Stimulated activated naive CD8-positive, alpha-beta T cell treated with anti-CD3 and anti-CD28 coated beads, Interleukin-15, amount 100 ng/mL, for 72 hours (primary cell): ENCODE results near the gene TBX15.

Experiments
- ATAC-seq: fragments of 150-1000 bp; cut with Tn5 transposase; 2 replicates; pipeline ENCODE4 v1.10.0; 2021; ENCODE audit warnings: mild to moderate bottlenecking, moderate library complexity
- DNase-seq, 2 donors: peaks; one replicate each; pipeline ENCODE4 v3.0.0; 2021 to 2022
- H3K27ac Mint-ChIP-seq, 2 donors: one replicate each; pipeline ENCODE4 v1.8.0; 2022; ENCODE audit warnings: mild to moderate bottlenecking in 2 of 2, mixed read lengths in 2 of 2, moderate library complexity in 2 of 2
- H3K27me3 Mint-ChIP-seq: one replicate; pipeline ENCODE4 v1.8.0; 2022; ENCODE audit warnings: mixed read lengths
- H3K4me1 Mint-ChIP-seq: one replicate; pipeline ENCODE4 v1.8.0; 2022; ENCODE audit warnings: mild to moderate bottlenecking, mixed read lengths
- H3K4me3 Mint-ChIP-seq, 2 donors: one replicate each; pipeline ENCODE4 v1.8.0; 2022; ENCODE audit warnings: mild to moderate bottlenecking in 2 of 2, mixed read lengths in 2 of 2, moderate library complexity in 1 of 2
- H3K9me3 Mint-ChIP-seq, 2 donors: one replicate each; pipeline ENCODE4 v1.8.0; 2022; ENCODE audit warnings: mixed read lengths in 2 of 2

TBX15 gene

DNA sequence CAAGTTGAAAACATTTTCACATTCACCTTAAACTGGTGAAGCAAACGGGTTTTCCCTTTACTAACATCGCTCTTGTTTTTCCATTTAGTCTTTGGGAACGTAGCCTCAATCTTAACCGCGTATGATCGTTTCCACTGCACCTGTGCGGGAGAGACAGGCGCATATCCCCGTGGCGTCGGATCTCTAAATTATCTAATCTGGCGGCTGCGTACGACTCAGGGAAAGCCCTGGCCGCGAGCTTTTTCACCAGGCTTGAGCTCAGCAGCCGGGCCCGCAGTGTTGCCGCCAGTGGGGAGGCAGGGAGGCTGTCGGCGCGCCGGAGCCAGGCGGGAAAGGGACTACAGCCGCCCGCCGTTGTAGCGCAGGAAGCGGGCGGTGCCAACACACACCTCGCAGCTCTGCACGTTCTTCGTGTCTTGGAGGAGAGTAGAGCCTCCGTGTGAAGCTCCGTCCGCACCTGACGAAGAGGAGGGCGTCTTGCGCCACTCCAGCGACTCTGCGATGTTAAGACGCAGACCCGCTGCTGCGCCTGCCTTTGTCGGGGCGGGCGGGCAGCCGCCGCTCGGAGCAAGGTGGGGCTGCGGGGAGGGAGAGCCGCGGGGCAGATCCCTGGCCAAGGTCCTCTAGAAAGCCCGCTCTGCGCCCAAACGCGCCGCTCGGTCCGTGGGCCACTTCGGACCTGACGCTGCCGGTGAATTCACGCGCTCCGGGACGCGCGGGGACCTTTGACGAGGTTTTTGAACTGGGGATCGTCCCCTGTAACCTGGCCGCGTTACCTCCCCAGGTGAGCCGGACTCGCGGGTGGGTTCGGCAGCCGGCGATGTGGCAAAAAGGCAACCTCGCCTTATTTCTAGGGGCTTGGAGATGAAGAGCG lies 18.5 kb upstream of the TBX15 start:
- Mint-ChIP-seq H3K4me3 (peak overlapping the region in 1 of 2 donors; percentile 18), H3K4me1 (peaks cover 22% of the 10 kb centered on the region), H3K9me3 (peaks cover 4 to 7% of the 10 kb centered on the region in 2 donors), H3K27me3 (peaks cover 83% of the 10 kb centered on the region), H3K27ac (peak overlapping the region in 1 of 2 donors; percentile 27)
- ATAC-seq (no peak), DNase-seq (no peak)

DNA sequence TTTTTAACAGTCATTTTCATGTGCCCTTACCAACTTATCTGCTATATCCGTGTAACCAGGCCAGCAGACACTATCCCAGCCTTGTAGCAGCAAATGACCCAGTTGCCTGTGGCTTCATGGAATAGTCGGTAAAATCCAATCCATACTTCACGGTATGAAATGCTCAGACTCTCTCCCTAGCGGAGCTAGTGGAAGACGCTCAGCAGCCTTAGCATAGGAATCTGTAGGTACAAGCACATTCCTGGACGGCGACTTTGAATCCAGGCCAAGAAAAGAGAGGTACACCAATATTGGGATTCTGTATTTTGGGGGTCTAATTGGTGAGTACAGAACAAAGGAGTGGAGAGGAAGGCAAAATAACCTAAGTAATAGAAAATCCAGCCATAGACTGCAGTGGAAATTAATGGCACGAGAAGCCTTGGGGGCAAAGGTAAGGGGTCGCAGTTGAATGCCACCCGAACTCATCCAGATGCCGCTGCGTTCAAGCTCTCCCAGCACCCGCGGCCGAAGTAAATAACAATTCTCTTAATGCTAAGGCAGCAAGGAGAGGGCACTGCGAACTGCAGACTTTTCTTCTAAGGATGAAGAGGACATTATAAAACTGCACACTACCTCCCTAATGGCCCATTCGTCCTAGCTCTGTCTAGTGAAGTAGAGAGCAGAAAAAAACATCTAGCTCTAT lies 17.7 kb upstream of the TBX15 start:
- no peak for DNase-seq
- no peak overlapping the region for H3K4me3 Mint-ChIP-seq
- peaks cover 91% of the 10 kb centered on the region for H3K27me3 Mint-ChIP-seq

DNA sequence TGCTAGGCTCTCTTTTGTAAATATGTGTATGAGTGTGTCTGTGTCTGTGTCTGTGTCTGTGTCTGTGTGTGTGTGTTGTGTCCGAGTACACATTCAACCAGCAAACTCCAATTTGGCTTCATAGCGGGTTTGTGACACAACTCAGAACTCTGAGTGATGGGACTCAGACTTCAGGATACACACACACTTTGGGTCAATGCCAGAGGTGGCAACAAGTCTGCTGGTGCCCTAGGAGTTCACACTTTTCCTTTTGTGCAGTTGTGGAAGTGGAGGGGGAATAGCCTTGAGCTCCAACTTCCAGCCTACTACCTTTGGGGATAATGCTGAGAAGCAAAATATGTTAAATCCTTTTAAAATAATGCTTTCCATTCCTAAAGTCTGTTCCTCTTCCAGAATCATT lies 16.6 kb upstream of the TBX15 start:
- no peak overlapping the region for H3K4me3 Mint-ChIP-seq
- peaks cover 4 to 7% of the 10 kb centered on the region in 2 donors for H3K9me3 Mint-ChIP-seq
- H3K27ac Mint-ChIP-seq, result no peak overlapping the region
- DNase-seq, result no peak
- H3K27me3 Mint-ChIP-seq, result peaks cover 100% of the 10 kb centered on the region
- ATAC-seq, result no peak
- H3K4me1 Mint-ChIP-seq, result peaks cover 37% of the 10 kb centered on the region

More for the DNA sequence above, 17.7 kb upstream of the TBX15 start:
- peaks cover 27% of the 10 kb centered on the region for H3K4me1 Mint-ChIP-seq
- no peak for ATAC-seq
- H3K9me3 Mint-ChIP-seq, result peaks cover 4 to 7% of the 10 kb centered on the region in 2 donors
- peak overlapping the region in 1 of 2 donors; percentile 13 for H3K27ac Mint-ChIP-seq

DNA sequence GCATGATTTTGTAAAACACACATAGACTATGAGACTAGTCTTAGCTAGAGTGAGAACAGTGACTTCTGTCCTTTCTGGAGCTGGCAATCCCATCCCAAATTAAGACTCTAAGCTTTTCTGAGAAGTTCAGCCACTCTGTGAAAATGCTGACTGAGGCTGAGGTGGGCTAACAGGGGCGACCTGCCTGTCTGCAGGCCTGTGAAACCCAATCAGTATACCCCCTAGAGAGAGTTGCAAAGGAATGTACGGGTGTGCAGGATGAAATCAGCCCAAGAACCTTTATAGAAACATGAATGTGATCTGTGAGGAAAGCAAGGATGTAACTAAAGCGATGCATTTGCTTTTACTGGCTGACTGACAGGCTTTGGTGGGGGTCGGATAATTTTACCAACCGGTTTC lies 16.0 kb upstream of the TBX15 start:
- peaks cover 100% of the 10 kb centered on the region for H3K27me3 Mint-ChIP-seq
- DNase-seq, result no peak
- ATAC-seq, result no peak
- H3K9me3 Mint-ChIP-seq, result peaks cover 4 to 7% of the 10 kb centered on the region in 2 donors
- peaks cover 43% of the 10 kb centered on the region for H3K4me1 Mint-ChIP-seq
- no peak overlapping the region for H3K4me3 Mint-ChIP-seq
- no peak overlapping the region for H3K27ac Mint-ChIP-seq

DNA sequence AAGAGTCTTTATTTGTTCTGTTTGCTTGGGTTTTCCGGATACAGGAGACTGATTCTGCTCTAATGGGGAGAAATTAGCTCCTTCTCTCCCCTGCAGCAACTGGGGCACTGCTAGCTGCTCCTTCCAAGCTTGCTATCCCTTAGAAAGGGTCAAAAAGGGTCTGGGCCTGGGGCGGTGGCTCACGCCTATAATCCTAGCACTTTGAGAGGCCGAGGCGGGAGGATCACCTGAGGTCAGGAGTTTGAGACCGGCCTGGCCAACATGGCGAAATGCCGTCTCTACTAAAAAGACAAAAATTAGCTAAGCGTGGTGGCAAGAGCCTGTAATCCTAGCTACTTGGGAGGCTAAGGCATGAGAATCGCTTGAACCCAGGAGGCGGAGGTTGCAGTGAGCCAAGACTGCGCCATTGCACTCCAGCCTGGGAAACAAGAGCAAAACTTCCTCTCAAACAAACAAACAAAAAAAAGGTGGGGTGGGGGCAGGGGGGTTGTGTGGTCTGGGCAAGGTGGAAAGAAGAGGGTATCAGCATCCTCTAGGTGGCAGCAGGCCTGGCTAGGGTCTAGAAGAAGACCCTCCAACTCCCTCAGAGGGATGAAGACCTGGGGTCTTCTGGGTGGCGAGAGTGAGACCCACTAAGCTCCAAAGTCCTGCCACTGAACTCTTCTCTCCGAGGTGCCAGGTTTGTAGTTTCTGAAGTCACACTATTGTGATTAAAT lies 15.4 kb upstream of the TBX15 start:
- DNase-seq, result no peak
- Mint-ChIP-seq H3K27me3 (peaks cover 100% of the 10 kb centered on the region), H3K27ac (no peak overlapping the region), H3K4me3 (no peak overlapping the region), H3K9me3 (peaks cover 4 to 7% of the 10 kb centered on the region in 2 donors), H3K4me1 (peaks cover 38% of the 10 kb centered on the region)
- ATAC-seq, result no peak

DNA sequence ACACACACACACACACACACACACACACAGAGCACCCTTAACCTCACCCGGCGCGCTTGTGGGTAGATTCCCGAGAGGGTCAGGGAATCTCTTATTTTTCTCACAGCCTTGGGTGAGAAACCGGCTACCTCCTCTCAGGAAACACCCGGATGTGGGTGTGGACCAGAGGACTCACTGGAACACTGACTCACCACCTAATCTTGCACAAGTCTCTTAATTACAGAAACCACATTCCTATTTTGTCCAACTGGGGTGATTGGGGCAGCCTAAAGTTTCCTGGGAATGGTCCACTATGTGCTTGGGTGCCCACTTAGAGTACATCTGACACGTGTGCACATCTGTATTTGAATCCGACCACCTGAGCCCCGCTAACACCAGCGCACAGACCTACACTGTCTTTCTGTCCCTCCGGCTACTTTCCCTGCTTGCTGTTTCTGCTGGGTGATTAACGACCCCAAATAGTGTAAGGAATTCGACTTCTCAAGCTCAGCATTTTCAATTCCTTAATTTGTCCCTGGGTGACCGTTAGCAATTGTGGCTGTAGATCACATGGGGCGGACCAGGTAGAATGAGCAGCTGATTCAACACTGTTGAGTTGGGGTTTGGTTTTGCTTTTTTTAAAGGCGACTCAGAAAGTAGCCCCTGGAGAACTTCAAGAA lies 14.0 kb upstream of the TBX15 start:
- peak overlapping the region; percentile 56 to 66 for H3K4me3 Mint-ChIP-seq
- no peak overlapping the region for H3K27ac Mint-ChIP-seq
- ATAC-seq, result no peak

DNA sequence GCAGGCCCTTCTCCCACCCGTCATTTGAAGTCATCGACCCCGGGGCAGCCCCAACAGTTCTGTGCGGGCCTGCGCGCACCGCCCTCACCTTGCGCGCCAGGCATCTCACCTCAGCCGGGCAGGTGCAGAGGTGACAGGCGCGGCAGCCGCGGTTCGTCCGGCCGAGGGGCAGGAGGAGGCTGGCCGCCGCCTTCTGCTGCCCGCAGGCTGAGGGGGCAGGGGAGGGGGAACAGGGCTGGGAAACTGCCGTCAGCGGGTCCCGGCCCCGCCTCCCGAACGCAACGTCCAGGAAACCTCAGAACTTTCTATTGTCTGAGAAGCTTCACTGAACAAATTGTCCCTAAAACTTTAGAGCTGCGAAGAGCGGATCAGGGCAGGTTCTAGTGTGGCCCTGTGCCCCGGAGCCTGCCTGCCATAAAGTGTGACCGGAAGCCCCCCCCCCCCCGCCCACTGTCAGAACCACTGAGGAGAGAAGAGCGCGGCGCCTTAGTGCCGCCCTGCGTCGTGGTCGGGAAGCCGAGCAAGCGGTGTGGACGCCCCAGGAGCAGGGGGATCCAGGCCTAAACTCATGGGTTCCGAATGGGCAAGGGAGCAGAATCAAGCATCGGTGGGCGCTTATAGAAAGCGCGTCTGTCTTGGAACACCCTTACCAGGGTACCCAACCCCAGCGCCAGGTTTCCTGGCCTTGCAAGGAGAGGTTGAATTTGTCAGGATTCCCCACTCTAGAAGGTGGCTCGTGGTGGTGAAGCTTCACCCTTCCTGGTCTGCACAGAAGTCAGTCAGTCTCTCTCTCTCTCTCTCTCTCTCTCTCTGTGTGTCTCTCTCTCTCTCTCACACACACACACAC lies 13.3 kb upstream of the TBX15 start:
- peak overlapping the region; percentile 56 to 66 for H3K4me3 Mint-ChIP-seq
- H3K9me3 Mint-ChIP-seq, result peaks cover 7 to 9% of the 10 kb centered on the region in 2 donors
- H3K27me3 Mint-ChIP-seq, result peaks cover 99% of the 10 kb centered on the region
- H3K27ac Mint-ChIP-seq, result no peak overlapping the region
- peaks cover 32% of the 10 kb centered on the region for H3K4me1 Mint-ChIP-seq
- DNase-seq, result no peak
- ATAC-seq, result peak; percentile 21

More for the DNA sequence above, 14.0 kb upstream of the TBX15 start:
- peaks cover 32% of the 10 kb centered on the region for H3K4me1 Mint-ChIP-seq
- DNase-seq, result no peak
- H3K27me3 Mint-ChIP-seq, result peaks cover 99% of the 10 kb centered on the region
- H3K9me3 Mint-ChIP-seq, result peaks cover 7 to 9% of the 10 kb centered on the region in 2 donors

- Mint-ChIP-seq H3K4me1 (peaks cover 32% of the 10 kb centered on the region), H3K27ac (no peak overlapping the region), H3K4me3 (peak overlapping the region; percentile 37 to 57), H3K9me3 (peaks cover 1 to 5% of the 10 kb centered on the region in 2 donors), H3K27me3 (peaks cover 96% of the 10 kb centered on the region)
- no peak for DNase-seq
- ATAC-seq, result no peak
Measured at GRCh38 chr1:119000371-119001180, 12.4 kb upstream of the TBX15 start.

DNA sequence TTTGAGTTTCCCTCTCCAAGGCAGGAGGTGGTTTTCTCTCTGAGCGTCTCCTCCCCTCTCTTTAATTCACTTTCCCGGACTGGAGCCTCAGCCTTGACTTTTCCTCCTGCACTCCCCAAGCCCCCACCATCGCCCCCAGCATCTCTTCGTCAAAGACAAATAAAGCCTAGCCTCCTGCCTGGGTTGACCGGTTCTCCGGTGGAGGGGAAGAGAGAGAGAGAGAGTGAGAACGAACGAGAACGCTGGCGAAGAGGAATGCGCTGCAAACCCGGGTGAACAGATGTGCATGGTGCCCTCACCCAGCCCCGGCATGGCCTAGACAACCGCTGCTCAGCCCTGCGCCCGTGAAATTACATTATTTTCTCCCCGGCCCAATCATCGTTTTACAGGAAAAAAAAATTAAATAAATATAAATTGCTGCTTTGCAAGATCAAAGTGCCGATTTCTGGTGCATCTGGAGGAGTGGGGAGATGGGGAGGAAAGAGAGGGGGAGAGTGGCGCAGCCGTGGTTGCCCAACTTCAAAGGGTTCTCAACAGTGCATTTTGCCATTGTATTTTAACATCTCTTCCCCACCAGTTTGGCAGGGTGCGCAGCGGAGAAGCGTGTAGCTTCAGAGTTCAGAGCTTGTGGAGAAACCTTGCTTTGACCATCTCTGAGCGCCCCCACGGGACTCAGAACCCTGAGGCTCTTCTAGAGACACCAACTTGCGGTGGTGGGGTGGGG lies 11.4 kb upstream of the TBX15 start:
- no peak overlapping the region for H3K27ac Mint-ChIP-seq
- ATAC-seq (no peak), DNase-seq (no peak)
- peaks cover 0 to 4% of the 10 kb centered on the region in 2 donors for H3K9me3 Mint-ChIP-seq
- H3K4me1 Mint-ChIP-seq, result peaks cover 32% of the 10 kb centered on the region
- H3K27me3 Mint-ChIP-seq, result peaks cover 96% of the 10 kb centered on the region
- H3K4me3 Mint-ChIP-seq, result no peak overlapping the region

- Mint-ChIP-seq H3K4me1 (peaks cover 38% of the 10 kb centered on the region), H3K4me3 (no peak overlapping the region), H3K27me3 (peaks cover 96% of the 10 kb centered on the region), H3K9me3 (peaks cover 7 to 9% of the 10 kb centered on the region in 2 donors), H3K27ac (no peak overlapping the region)
- DNase-seq (no peak), ATAC-seq (no peak)
Measured at GRCh38 chr1:118998171-118998570, 10.0 kb upstream of the TBX15 start.

GRCh38 chr1:118997225-118997624 lies 9.1 kb upstream of the TBX15 start:
- Mint-ChIP-seq H3K9me3 (peaks cover 7 to 9% of the 10 kb centered on the region in 2 donors), H3K4me1 (peaks cover 37% of the 10 kb centered on the region), H3K4me3 (no peak overlapping the region), H3K27me3 (peaks cover 96% of the 10 kb centered on the region), H3K27ac (no peak overlapping the region)
- ATAC-seq, result no peak
- DNase-seq, result no peak

DNA sequence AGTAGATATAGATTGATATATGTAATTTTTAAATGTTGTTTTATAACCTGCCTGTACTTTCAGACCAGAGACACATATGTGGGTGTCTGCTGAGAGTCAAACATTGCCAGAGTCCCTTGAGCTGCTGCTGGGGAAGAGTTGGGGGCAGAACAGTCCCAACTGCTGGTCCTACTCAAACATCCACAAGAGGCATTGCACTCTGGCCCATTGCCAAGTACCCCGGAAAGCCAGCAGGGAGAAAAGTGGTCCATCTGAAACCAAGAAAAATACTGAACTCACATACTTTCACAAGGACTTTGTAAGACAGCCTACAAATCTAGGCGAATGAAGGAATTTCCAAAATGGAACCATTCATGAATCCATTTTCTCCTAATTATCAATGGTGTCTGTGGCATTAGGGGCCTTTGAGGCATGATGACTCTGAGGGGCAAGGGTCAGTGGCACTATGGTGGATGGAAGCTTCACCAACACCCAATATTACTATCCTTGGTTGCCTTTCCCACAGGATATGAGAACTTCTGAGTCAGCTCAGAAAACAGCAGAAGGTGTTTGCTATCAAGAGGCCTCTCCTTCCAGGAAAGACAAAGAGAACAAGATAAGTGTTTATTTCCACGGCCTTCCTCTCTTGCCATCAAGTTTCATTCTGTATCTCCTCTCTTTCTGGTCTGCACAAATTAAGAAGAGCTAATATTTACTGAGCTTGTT lies 7.3 kb upstream of the TBX15 start:
- no peak for DNase-seq
- H3K27me3 Mint-ChIP-seq, result peaks cover 96% of the 10 kb centered on the region
- peaks cover 33% of the 10 kb centered on the region for H3K4me1 Mint-ChIP-seq
- no peak overlapping the region for H3K4me3 Mint-ChIP-seq
- peaks cover 7 to 9% of the 10 kb centered on the region in 2 donors for H3K9me3 Mint-ChIP-seq
- ATAC-seq, result peak; percentile 60
- H3K27ac Mint-ChIP-seq, result no peak overlapping the region

GRCh38 chr1:118993700-118994026 lies 5.5 kb upstream of the TBX15 start:
- Mint-ChIP-seq H3K9me3 (peaks cover 7 to 9% of the 10 kb centered on the region in 2 donors), H3K4me3 (no peak overlapping the region), H3K27ac (no peak overlapping the region), H3K4me1 (peaks cover 34% of the 10 kb centered on the region), H3K27me3 (peaks cover 96% of the 10 kb centered on the region)
- ATAC-seq (no peak), DNase-seq (no peak)
